Esophagus muscularis mucosa (tissue), 4 donors: ENCODE measurements around the gene SESTD1. TPM values are rescaled to one million over a fixed set of nuclear protein-coding genes. Genes with fewer than 3 reads are reported as not detected.

Experiments
- DNase-seq: peaks from one replicate; pipeline ENCODE4 v3.0.0-alpha.2; 2017; ENCODE audit errors: extremely low spot score
- H3K27ac ChIP-seq, 4 donors: fragments of 200-600 bp; sonication (generic); replicated peaks in 1 of 4; 1 replicate in 3 of 4; 2 replicates in 1 of 4; pipeline ENCODE4 v1.5.1; 2016 to 2019; ENCODE audit warnings: mild to moderate bottlenecking in 1 of 4
- H3K27me3 ChIP-seq, 4 donors: fragments of 200-600 bp; sonication (generic); one replicate each; pipeline versions ENCODE4 v1.5.1 to v1.6.0; 2016 to 2019
- H3K36me3 ChIP-seq, 4 donors: fragments of 200-600 bp; sonication (generic); one replicate each; pipeline ENCODE4 v1.5.1; 2016 to 2019
- H3K4me1 ChIP-seq, 4 donors: fragments of 200-600 bp; sonication (generic); one replicate each; pipeline ENCODE4 v1.5.1; 2016 to 2019
- H3K4me3 ChIP-seq, 4 donors: fragments of 200-600 bp; sonication (generic); 1 replicate in 2 of 4; 2 replicates in 2 of 4; pipeline ENCODE4 v1.5.1; 2016 to 2019; ENCODE audit warnings: mild to moderate bottlenecking in 4 of 4, moderate library complexity in 1 of 4
- H3K9me3 ChIP-seq, 4 donors: fragments of 200-600 bp; sonication (generic); 1 replicate in 3 of 4; 2 replicates in 1 of 4; pipeline ENCODE4 v1.5.1; 2016 to 2019
- EP300 ChIP-seq: sonication (generic); formaldehyde crosslinking; IDR thresholded peaks from one replicate; pipeline ENCODE4 v1.6.1; 2017; ENCODE audit warnings: antibody characterized with exemption
- POLR2A ChIP-seq: fragments of 450-650 bp; IDR thresholded peaks from one replicate; pipeline ENCODE4 v1.6.1; 2017; ENCODE audit warnings: antibody characterized with exemption, moderate library complexity, mild to moderate bottlenecking, low read depth
- POLR2AphosphoS5 ChIP-seq, 2 donors: sonication (generic); formaldehyde crosslinking; IDR thresholded peaks; one replicate each; pipeline ENCODE4 v1.6.1; 2017; ENCODE audit warnings: antibody characterized with exemption in 2 of 2
- WGBS: methylation state at CpG from one replicate; pipeline ENCODE4 v1.1.5; 2018; 5-methylcytosine and 5-hydroxymethylcytosine counted together
- intact Hi-C: fragments of 100-400 bp; cut with DNase I; formaldehyde crosslinking; loops from one replicate; pipeline ENCODE4 v1.15.1; 2023
- total RNA-seq, 4 donors: library from RNA; depleted of rRNA; stranded (reverse); fragments of >200 nt; gene quantifications; one replicate each; pipeline versions ENCODE4 v1.1.0 to v1.2.1, GENCODE V29; 2016
- TF ChIP-seq, protein P1 (sequence below), 3 experiments: fragments of 200-600 bp in 2 of 3; fragments of 450-650 bp in 1 of 3; sonication (generic) in 2 of 3; IDR thresholded peaks; one replicate each; pipeline ENCODE4 v1.5.1; 2017 to 2019; ENCODE audit warnings: antibody characterized with exemption in 3 of 3, mild to moderate bottlenecking in 2 of 3, moderate library complexity in 1 of 3

SESTD1 gene
- total RNA-seq, 4 donors from 2014 or later: 48.9 to 57.3 (median 53.3) TPM

DNA sequence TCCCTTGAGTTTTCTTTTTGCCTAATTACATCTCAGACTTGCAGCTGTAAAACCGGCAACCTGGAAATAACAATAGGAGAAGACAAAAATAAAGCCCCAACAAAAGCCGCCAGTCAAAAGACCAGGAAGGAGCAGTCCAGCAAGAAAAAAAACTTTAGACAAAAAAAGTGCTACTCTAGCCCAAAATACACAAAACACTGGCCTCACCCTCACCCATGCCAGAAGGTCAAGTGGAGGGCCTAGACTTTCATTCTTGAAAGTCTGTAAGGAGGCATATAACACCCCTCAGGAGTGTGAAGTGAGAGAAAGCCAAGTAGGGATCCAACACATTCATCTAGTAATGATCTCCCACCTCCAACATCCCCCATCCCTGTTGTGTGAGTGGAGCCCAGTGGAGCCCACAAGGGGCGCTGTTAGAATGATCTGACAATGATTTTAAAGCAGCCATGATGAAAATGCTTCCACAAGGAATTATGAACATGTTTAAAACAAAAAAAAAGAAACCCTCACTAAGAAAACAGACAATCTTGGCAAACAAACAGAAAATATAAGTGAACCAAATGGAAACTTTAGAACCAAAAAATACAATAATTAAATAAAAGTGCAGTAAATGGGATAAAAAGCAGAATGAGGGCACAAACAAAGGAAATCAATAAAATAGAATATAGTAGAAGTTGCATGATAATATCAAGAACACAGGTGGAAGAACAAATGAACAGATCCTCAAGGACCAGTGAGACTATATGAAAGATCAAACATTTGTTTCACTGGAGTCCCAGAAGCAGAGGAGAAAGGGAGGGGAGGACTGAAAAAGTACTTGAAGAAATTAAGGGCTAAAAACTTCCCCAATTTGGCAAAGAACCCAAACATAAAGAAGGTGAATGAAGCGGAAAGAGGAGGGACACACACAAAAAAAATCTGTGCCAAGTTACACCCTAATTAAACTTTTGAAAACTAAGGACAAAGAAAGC, 23.9 kb downstream of the SESTD1 start:
- Histone ChIP-seq H3K4me1 (peaks cover 32 to 48% (median 39%) of the 10 kb centered on the region in 4 donors), H3K4me3 (no peak overlapping the region), H3K27me3 (no peaks in the 10 kb centered on the region), H3K27ac (peak overlapping the region in 1 of 4 donors; percentile 24), H3K36me3 (no peaks in the 10 kb centered on the region), H3K9me3 (no peaks in the 10 kb centered on the region)
- no peak for DNase-seq
- TF ChIP-seq POLR2AphosphoS5 (IDR thresholded peaks at IDR 0.05) (no peak), POLR2A (no peak), EP300 (no peak)
- TF ChIP-seq, protein P1, sequence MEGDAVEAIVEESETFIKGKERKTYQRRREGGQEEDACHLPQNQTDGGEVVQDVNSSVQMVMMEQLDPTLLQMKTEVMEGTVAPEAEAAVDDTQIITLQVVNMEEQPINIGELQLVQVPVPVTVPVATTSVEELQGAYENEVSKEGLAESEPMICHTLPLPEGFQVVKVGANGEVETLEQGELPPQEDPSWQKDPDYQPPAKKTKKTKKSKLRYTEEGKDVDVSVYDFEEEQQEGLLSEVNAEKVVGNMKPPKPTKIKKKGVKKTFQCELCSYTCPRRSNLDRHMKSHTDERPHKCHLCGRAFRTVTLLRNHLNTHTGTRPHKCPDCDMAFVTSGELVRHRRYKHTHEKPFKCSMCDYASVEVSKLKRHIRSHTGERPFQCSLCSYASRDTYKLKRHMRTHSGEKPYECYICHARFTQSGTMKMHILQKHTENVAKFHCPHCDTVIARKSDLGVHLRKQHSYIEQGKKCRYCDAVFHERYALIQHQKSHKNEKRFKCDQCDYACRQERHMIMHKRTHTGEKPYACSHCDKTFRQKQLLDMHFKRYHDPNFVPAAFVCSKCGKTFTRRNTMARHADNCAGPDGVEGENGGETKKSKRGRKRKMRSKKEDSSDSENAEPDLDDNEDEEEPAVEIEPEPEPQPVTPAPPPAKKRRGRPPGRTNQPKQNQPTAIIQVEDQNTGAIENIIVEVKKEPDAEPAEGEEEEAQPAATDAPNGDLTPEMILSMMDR (IDR thresholded peaks at IDR 0.05): no peak
- intact Hi-C loops: no loop called here
- WGBS: 88% methylated on average over 4 of the region's 4 CpGs

DNA sequence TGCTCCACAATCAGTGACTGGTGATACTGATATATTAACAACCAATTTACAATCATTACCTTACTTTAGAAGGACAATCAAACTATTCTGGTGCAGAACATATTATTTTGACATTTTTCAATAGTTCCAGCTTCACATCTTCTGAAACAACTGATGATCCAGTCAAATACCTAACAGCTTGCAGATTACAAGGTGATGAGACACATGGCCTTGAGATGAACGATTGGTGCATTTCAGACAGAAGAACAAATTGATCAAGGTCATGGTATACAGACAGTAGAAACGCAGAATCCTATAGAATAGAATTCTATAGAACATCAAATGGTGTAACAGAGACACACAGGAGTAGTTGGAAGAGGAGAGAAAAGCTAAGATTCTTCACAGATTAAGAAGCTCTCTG, 24.8 kb downstream of the SESTD1 start:
- 73% methylated on average over 2 of the region's 2 CpGs for WGBS
- H3K36me3 ChIP-seq: no peaks in the 10 kb centered on the region
- no peak overlapping the region for H3K27ac ChIP-seq
- peaks cover 32 to 52% (median 43%) of the 10 kb centered on the region in 4 donors for H3K4me1 ChIP-seq
- no peak for DNase-seq
- H3K4me3 ChIP-seq: no peak overlapping the region
- TF ChIP-seq, protein P1 (IDR thresholded peaks at IDR 0.05): no peak
- TF ChIP-seq POLR2AphosphoS5 (IDR thresholded peaks at IDR 0.05) (no peak), EP300 (no peak), POLR2A (no peak)
- intact Hi-C loops: no loop called here
- no peaks in the 10 kb centered on the region for H3K27me3 ChIP-seq
- H3K9me3 ChIP-seq: no peaks in the 10 kb centered on the region

DNA sequence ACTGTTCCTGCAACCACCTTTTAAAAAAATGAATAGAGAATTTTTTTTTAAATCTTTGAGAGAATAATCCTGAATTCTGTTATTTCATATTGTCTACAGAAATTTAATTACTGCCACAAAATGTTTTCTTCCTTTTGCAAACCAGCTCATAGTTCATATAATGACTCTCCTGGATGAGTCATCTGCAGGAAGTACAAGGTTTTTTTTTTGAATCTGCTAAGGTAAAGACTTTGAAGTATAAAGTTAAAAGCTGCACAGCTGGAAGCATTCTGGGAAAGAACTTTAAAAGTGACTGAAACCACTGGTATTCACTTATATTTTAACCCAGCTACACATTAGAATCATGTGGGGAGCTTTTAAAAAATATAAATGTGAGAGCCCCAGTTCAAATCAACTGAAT, 25.4 kb downstream of the SESTD1 start:
- no peak for DNase-seq
- peaks cover 32 to 54% (median 46%) of the 10 kb centered on the region in 4 donors for H3K4me1 ChIP-seq
- no peak overlapping the region for H3K27ac ChIP-seq
- H3K9me3 ChIP-seq: no peaks in the 10 kb centered on the region
- no peaks in the 10 kb centered on the region for H3K36me3 ChIP-seq
- intact Hi-C loops: no loop called here
- no peaks in the 10 kb centered on the region for H3K27me3 ChIP-seq
- H3K4me3 ChIP-seq: no peak overlapping the region
- TF ChIP-seq POLR2AphosphoS5 (IDR thresholded peaks at IDR 0.05): no peak
- no peak for TF ChIP-seq POLR2A
- TF ChIP-seq EP300: no peak
- TF ChIP-seq, protein P1 (IDR thresholded peaks at IDR 0.05): no peak

DNA sequence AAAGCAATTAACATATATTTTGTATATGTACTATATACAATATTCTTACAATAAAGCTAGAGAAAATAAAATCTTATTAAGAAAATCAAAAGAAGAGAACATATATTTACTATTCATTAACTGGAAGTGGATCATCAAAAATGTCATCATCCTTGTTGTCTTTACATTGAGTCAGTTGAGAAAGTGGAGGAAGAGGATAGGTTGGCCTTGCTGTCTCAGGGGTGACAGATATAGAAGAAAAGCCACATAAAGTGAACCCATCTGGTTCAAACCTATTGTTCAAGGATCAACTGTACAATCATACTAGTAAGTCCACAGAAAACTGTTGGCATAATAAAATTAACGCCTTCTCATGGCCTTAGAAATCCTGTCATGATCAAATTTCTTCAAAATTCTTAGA, 26.6 kb downstream of the SESTD1 start:
- Histone ChIP-seq H3K4me3 (no peak overlapping the region), H3K9me3 (no peaks in the 10 kb centered on the region), H3K27ac (no peak overlapping the region), H3K4me1 (peaks cover 36 to 65% (median 46%) of the 10 kb centered on the region in 4 donors), H3K36me3 (no peaks in the 10 kb centered on the region), H3K27me3 (no peaks in the 10 kb centered on the region)
- WGBS: 97% methylated on average over 1 of the region's 1 CpG
- no peak for DNase-seq
- intact Hi-C loops: no loop called here
- no peak for TF ChIP-seq POLR2AphosphoS5 (IDR thresholded peaks at IDR 0.05)

DNA sequence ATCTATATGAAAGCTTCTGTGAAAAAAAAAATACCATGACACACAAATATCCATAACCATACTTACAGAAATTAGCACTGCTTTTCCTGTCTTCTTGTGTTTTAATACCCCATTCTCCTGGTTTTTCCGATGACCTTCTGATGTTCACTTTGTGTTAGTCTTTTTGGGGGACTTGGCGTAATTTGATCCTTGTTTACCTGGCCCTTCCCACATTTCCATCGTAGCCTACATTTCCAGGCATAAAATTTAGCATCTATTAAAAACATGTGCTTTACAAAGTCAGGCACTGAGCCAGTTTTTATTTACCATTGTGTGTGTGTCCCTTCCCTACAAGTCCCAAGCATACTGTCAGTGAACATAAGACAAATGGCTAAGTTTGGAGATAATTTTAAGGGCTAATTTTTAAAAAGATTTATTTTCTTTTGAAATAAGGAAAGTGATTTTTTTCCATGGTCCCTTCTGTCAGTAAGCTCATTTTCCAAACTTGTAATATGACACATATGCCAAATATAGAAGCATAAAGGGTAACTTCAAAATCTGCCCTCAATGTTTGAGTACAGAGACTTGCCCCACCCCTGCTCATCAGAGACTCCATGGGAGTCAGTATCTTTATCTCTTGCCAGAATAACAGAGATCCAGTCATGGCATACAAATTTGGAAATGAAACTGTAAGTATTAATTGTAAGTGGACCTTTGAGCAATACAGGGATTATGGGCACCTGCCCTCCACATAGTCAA, 27.3 kb downstream of the SESTD1 start:
- H3K4me3 ChIP-seq: no peak overlapping the region
- H3K4me1 ChIP-seq: peaks cover 36 to 65% (median 46%) of the 10 kb centered on the region in 4 donors
- TF ChIP-seq EP300 (no peak), POLR2AphosphoS5 (IDR thresholded peaks at IDR 0.05) (no peak), POLR2A (no peak)
- TF ChIP-seq, protein P1 (IDR thresholded peaks at IDR 0.05): no peak
- no peaks in the 10 kb centered on the region for H3K36me3 ChIP-seq
- no peaks in the 10 kb centered on the region for H3K9me3 ChIP-seq
- no peak for DNase-seq
- no peak overlapping the region for H3K27ac ChIP-seq
- WGBS: 81% methylated on average over 3 of the region's 3 CpGs
- intact Hi-C loops: no loop called here
- H3K27me3 ChIP-seq: no peaks in the 10 kb centered on the region
